Type B pancreatic cell (in vitro differentiated cells): ENCODE measurements around the gene PKN1. TPM values are rescaled to one million over a fixed set of nuclear protein-coding genes. Genes with fewer than 3 reads are reported as not detected.

Source experiments
- DNase-seq: peaks from one replicate; pipeline ENCODE4 v3.0.0; 2021; ENCODE audit warnings: mixed read lengths; ENCODE audit not compliant: unreplicated experiment; ENCODE audit errors: extremely low spot score
- H3K27ac Mint-ChIP-seq: 2 replicates; pipeline ENCODE4 v1.8.0; 2021; ENCODE audit warnings: mild to moderate bottlenecking, mixed read lengths
- H3K27me3 Mint-ChIP-seq: 2 replicates; pipeline ENCODE4 v1.8.0; 2021; ENCODE audit warnings: mixed read lengths
- H3K36me3 Mint-ChIP-seq: 2 replicates; pipeline ENCODE4 v1.8.0; 2021; ENCODE audit warnings: mixed read lengths
- H3K4me1 Mint-ChIP-seq: one replicate; pipeline ENCODE4 v1.8.0; 2021; ENCODE audit warnings: mixed read lengths; ENCODE audit not compliant: unreplicated experiment
- H3K4me3 Mint-ChIP-seq: 2 replicates; pipeline ENCODE4 v1.8.0; 2021; ENCODE audit warnings: mild to moderate bottlenecking, mixed read lengths
- H3K9me3 Mint-ChIP-seq: 2 replicates; pipeline ENCODE4 v1.8.0; 2021; ENCODE audit warnings: mixed read lengths
- total RNA-seq: library from RNA; stranded (reverse); gene quantifications from 2 replicates; pipeline ENCODE4 v1.2.1, GENCODE V29; 2021; ENCODE audit warnings: low replicate concordance
- TF ChIP-seq, protein P1 (sequence below): fragments of 200-600 bp; sonication (generic); conservative IDR thresholded peaks from 2 replicates; pipeline ENCODE4 v1.5.0; 2021; ENCODE audit warnings: antibody characterized with exemption, mild to moderate bottlenecking

PKN1 gene
- total RNA-seq, 1 donor from 2014 or later = 85.3 TPM

- Mint-ChIP-seq H3K27me3 (peaks cover 3% of the 10 kb centered on the region), H3K36me3 (peaks cover 4% of the 10 kb centered on the region), H3K27ac (peak overlapping the region; percentile 93), H3K4me1 (peaks cover 17% of the 10 kb centered on the region), H3K4me3 (peak overlapping the region; percentile 64), H3K9me3 (no peaks in the 10 kb centered on the region)
- TF ChIP-seq, protein P1, sequence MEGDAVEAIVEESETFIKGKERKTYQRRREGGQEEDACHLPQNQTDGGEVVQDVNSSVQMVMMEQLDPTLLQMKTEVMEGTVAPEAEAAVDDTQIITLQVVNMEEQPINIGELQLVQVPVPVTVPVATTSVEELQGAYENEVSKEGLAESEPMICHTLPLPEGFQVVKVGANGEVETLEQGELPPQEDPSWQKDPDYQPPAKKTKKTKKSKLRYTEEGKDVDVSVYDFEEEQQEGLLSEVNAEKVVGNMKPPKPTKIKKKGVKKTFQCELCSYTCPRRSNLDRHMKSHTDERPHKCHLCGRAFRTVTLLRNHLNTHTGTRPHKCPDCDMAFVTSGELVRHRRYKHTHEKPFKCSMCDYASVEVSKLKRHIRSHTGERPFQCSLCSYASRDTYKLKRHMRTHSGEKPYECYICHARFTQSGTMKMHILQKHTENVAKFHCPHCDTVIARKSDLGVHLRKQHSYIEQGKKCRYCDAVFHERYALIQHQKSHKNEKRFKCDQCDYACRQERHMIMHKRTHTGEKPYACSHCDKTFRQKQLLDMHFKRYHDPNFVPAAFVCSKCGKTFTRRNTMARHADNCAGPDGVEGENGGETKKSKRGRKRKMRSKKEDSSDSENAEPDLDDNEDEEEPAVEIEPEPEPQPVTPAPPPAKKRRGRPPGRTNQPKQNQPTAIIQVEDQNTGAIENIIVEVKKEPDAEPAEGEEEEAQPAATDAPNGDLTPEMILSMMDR = no peak
- DNase-seq = no peak
Measured at GRCh38 chr19:14476327-14476672, 43.2 kb downstream of the PKN1 start.

GRCh38 chr19:14476673-14477401 is 43.7 kb downstream of the PKN1 start:
- Mint-ChIP-seq H3K27me3 (peaks cover 3% of the 10 kb centered on the region), H3K4me3 (peak overlapping the region; percentile 64), H3K9me3 (no peaks in the 10 kb centered on the region), H3K36me3 (peaks cover 5% of the 10 kb centered on the region), H3K4me1 (peaks cover 17% of the 10 kb centered on the region), H3K27ac (peak overlapping the region; percentile 93)
- DNase-seq = no peak
- TF ChIP-seq, protein P1 = no peak

GRCh38 chr19:14477418-14478112 is 44.5 kb downstream of the PKN1 start:
- H3K4me3 Mint-ChIP-seq = no peak overlapping the region
- peaks cover 7% of the 10 kb centered on the region for H3K36me3 Mint-ChIP-seq
- H3K4me1 Mint-ChIP-seq = peaks cover 17% of the 10 kb centered on the region
- DNase-seq = no peak
- H3K9me3 Mint-ChIP-seq = no peaks in the 10 kb centered on the region
- peak overlapping the region; percentile 93 for H3K27ac Mint-ChIP-seq
- TF ChIP-seq, protein P1 = no peak
- peaks cover 3% of the 10 kb centered on the region for H3K27me3 Mint-ChIP-seq

DNA sequence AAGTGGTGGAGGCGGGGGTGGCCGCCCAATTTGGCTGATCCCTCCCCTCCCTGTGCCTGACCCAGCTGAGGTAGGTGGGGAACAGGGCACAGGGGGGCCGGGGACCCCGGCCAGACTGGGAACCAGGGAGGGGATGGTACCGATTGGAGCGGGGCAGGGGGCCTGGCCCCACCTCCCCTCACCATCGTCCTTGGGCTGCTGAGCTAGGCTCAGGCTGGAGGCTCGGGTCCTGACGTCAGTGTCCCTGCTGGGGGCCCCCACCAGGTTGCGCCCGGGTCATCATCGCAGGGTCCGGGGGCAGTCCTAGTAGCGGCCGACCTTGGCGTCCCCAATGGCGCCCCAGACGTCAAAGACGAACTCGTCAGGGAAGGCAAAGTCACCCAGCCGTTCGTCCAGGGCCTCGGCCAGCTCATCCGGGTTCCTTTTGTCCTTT is 45.0 kb downstream of the PKN1 start:
- no peaks in the 10 kb centered on the region for H3K9me3 Mint-ChIP-seq
- H3K27ac Mint-ChIP-seq = no peak overlapping the region
- peaks cover 7% of the 10 kb centered on the region for H3K36me3 Mint-ChIP-seq
- H3K27me3 Mint-ChIP-seq = peaks cover 3% of the 10 kb centered on the region
- TF ChIP-seq, protein P1 = no peak
- H3K4me1 Mint-ChIP-seq = peaks cover 17% of the 10 kb centered on the region
- no peak for DNase-seq
- no peak overlapping the region for H3K4me3 Mint-ChIP-seq

DNA sequence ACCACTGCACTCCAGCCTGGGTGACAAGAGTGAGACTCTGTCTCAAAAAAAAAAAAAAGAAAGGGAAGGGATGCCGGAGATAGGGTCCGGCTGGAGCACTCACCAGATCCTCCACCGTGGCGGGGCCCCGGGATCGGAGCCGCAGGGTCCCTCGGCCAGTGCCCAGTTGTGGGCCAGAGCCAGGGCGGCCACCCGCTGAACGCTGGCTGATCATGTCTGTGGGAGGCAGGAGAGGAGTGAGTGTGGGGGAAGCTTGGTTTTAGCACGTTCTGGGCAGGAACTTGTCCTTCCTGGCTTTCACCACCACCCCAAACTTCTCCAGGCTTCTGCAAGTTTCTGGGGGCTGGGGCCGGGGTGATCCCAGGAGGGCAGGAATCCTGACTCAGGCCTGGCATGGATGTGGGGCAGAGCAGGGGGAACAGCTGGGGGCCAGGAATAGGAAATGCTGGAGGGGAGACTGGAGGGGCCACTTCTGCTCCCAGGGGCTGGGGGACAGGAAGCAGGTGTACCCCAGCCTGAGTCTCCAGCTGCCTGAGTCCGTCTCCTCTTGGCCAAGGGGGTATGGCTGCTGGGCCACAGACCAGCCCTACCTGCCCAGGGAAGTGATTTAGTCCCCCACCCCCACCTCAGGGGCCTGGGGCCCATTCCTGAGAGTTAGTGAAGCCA is 46.3 kb downstream of the PKN1 start:
- H3K27ac Mint-ChIP-seq = no peak overlapping the region
- peaks cover 17% of the 10 kb centered on the region for H3K4me1 Mint-ChIP-seq
- peaks cover 3% of the 10 kb centered on the region for H3K27me3 Mint-ChIP-seq
- DNase-seq = no peak
- H3K9me3 Mint-ChIP-seq = no peaks in the 10 kb centered on the region
- TF ChIP-seq, protein P1 = no peak
- H3K36me3 Mint-ChIP-seq = peaks cover 7% of the 10 kb centered on the region
- H3K4me3 Mint-ChIP-seq = no peak overlapping the region
